GM19240 (cell line): ENCODE measurements around the gene CHN1.

Source experiments
- DNase-seq: peaks from one replicate; pipeline ENCODE4 v3.0.0; 2011; ENCODE audit warnings: low spot score; ENCODE audit not compliant: insufficient read length

The CHN1 gene

GRCh38 chr2:174830561-174830960 lies 174.6 kb downstream of the CHN1 start:
- no peak for DNase-seq

DNA sequence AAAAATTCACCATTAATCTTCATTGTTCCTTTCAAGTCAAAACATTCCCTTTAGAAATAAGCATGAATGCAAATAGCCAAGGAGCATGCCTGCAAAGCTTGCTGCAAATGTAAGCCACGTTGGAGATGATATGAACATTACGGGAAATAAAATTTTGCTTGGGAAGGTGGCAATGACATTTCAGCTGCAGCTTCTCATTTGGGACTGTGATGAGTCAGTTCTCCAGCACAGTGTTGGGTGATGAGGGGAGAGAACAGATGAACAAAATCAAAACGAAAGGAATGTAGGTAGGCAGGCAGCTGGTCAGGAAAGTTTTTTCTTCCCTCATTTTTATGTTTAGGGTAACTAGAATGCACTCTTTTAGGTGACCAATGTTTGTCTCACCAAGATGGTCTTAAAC lies 175.6 kb downstream of the CHN1 start:
- DNase-seq = no peak

GRCh38 chr2:174827371-174828369 lies 177.5 kb downstream of the CHN1 start:
- DNase-seq = no peak

GRCh38 chr2:174826051-174826450 lies 179.1 kb downstream of the CHN1 start:
- no peak for DNase-seq

GRCh38 chr2:174824068-174824467 lies 181.1 kb downstream of the CHN1 start:
- no peak for DNase-seq

DNA sequence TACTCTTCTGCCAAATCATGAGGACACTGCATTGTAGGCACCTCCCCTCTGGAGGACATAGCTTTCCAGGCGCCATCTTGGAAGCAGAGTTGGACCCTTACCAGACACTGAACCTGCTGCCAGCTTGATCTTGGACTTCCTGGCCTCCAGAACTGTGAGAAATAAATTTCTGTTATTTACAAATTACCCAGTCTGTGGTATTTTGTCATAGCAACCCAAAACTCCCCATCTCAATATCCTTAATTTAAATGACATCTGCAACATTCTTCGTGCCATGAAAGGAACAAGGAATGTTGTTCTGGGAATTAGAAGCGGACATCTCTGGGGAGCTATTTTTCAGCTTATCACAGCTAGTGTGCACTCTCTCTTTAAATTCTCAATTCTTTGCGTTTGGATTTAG lies 183.6 kb downstream of the CHN1 start:
- no peak for DNase-seq

DNA sequence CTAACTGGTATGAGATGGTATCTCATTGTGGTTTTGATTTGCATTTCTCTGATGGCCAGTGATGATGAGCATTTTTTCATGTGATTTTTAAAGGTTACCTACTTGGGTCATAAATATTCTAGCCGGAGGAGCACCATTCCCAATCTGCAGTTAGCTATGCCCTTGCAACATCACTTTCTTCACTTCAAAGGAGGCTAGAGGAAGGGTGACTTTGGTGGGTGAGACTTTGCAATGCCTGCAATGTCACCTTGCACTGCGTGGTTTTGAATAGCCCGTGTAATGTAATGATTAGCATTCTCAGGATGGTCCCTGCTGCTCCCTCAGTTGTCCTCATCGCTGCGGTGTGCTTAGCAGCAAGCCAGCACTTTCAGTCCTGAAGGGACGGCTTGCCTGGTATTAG lies 184.8 kb downstream of the CHN1 start:
- no peak for DNase-seq

GRCh38 chr2:174815526-174815925 lies 189.7 kb downstream of the CHN1 start:
- no peak for DNase-seq

GRCh38 chr2:174812037-174812436 lies 193.1 kb downstream of the CHN1 start:
- DNase-seq = no peak

GRCh38 chr2:174807931-174808330 lies 197.2 kb downstream of the CHN1 start:
- no peak for DNase-seq

- no peak for DNase-seq
These were observed 199.4 kb downstream of the CHN1 start for GRCh38 chr2:174805803-174806202.

DNA sequence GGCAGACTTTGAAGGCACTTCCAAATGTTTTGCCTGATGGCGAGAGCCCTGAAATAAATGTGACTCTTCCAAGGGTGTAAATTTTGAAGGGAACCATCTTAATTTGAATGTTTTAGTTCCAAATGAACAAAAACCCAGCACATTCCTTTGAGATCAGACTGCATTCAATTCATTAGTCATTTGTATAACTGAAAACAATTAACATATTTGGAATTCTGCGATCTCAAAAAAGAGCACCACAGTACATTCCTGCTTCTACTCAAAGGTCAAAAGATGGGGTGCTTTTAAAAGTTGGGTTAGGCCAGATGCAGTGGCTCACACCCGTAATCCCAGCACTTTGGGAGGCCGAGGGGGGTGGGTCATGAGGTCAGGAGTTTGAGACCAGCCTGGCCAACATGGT lies 202.7 kb downstream of the CHN1 start:
- DNase-seq = no peak

- DNase-seq = no peak
These were observed 204.6 kb downstream of the CHN1 start for GRCh38 chr2:174800436-174801205.

DNA sequence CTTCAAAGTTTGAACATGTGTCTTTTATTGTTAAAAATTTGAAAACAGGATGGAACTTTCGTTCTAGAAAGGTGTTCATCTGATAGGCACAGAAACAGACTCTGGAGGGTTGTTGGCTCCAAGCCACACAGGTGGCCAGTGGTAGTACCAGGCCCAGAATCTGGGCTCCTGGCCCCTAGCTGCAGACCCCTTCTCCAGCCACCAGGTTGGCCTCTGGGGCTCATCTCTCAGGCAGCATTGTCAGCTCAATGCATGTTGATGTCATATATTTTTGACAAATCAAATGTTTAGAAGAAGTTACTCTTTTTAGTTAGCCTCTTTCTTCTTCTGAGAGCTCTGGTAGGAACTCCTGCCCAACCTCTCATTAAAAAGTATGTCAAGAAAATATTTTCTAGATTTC lies 206.4 kb downstream of the CHN1 start:
- DNase-seq = no peak

GRCh38 chr2:174797781-174798276 lies 207.4 kb downstream of the CHN1 start:
- DNase-seq = no peak

DNA sequence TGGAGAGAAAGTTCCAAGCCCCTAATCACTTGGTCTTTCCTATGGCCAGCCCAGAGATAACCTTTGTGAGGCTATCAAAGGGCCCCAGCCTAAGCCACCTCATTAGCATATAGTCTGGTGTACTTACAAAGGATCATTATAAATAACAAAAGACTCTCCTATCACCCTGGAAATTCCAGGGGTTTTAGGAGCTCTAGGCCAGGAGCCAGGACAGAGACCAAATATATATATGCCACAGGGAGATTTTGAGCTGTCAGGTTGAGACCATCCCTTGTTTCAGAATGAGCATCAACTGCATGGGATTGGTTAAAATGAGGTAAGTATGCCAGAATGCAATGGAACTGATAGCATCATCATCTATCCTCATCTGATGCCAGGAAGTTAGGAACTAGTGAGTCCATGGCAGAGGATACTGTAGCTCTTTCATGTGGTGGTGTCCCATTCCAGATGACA lies 208.8 kb downstream of the CHN1 start:
- DNase-seq = no peak

- no peak for DNase-seq
These were observed 210.3 kb downstream of the CHN1 start for GRCh38 chr2:174794851-174795374.

DNA sequence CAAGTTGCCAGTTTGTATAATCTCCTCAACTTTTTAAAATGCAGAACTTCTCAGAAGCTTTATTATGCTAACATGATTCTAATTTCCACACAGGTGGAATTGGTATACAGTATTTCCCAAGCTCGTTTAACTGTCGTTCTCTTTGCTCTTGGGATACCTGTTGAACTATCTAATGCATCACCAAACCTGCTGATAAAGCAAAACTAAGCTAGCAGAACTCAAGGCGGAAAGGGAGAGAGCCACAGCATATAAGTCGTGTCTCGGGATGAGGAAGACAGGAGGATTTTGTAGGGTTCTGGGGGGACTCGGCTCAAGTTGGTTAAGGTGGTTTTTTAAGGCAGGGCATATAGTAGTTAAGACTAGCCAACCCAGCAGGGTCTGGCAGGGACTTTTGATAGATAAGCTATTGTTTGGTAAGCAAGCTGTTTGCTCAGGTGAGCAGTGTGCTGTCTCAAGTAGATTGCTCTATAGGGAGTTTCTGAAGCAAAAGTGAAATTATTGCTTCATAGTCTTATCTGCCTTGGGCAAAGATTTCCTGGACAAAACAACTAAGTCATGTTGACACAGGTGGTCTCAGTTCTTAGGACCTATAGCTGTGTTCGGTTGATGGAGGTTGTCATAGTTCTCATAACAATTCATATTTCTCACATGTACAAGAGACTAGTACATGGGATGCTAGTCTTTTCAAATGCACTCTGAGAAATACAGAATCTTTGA lies 212.7 kb downstream of the CHN1 start:
- DNase-seq = no peak

DNA sequence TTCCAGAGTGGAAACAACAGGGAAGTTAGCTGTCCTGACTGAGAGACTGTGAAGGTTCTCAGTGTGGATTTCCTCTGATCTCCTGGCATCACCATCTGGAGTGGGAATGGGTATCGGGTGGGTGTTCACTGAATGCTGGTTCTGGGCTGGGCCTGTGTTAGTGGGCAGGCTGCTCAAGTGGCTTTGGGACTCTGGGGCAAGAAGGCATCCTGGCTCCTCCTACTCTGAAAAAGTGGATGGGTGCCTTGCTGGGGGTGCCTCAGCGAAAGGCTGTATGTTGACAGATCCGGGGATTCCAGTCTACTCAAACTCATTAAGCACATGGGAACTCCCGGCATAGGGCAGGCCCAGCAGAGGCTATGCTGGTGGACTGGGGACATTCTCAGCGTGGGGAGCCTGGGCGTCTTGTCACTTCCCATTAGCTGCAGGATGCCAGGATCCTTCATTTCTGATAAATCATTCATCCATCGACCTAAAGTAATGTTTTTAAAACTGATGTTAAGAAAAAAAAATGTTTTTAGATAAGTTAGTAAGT lies 213.4 kb downstream of the CHN1 start:
- DNase-seq = no peak

DNA sequence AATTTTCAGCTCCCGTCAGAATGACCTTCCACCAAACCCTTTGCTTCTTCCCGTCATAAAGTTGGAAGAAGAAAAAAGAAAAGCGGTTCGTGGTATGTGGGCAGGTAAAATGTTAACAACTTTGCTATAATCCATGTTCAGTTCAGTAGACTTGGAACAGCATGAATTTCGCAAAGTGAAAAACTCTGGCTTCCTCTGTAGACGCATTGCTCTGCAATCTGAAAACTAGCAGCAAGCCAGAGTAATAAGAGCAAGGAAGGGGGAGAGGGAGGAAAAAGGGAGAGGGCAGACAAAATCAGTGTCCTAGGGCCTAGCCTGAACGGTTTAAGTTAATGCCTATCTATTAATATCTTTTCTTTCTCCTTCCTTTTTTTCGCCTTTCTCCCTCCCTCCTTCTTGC lies 214.2 kb downstream of the CHN1 start:
- DNase-seq = no peak

DNA sequence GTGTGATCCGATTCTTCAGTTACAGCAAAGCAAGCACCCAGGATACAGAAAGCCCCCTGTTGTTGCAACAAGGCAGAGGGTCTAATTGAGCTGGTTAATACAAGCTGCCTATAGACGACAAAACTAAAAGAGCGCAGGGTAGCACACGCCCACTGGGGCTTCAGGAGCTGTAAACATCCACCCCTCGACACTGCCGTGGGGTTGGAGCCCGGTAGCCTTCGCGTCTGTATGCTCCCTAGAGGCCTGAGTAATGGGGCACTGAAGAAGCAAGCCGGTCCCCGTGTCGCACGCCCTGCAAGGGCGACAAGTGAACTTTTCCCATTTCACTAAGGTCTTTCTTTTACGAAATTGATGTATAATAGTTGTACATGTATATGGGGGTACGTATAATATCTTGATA lies 216.2 kb downstream of the CHN1 start:
- no peak for DNase-seq
